Subcutaneous abdominal adipose tissue (tissue), 5 donors: ENCODE measurements around the gene GPRC5C.
"Not testable (repeated sequence)": the region's sequence is repeated elsewhere in the genome, so short reads cannot be mapped to it uniquely, and the experiment has no call there.

Experiments used
- H3K27ac ChIP-seq: one replicate; pipeline ENCODE4 v1.7.0; 2013; ENCODE audit warnings: low read depth, mild to moderate bottlenecking, inconsistent platforms, low read length, moderate library complexity
- H3K27me3 ChIP-seq, 5 donors: one replicate each; pipeline ENCODE4 v1.7.0; 2013; ENCODE audit warnings: low read length in 5 of 5, inconsistent platforms in 1 of 5; ENCODE audit not compliant: control insufficient read depth in 5 of 5, insufficient read depth in 4 of 5
- H3K36me3 ChIP-seq, 5 donors: one replicate each; pipeline ENCODE4 v1.7.0; 2013; ENCODE audit warnings: low read length in 5 of 5; ENCODE audit not compliant: control insufficient read depth in 5 of 5, insufficient read depth in 5 of 5
- H3K4me1 ChIP-seq, 5 donors: one replicate each; pipeline ENCODE4 v1.7.0; 2013; ENCODE audit warnings: low read length in 5 of 5, mild to moderate bottlenecking in 3 of 5, moderate library complexity in 1 of 5; ENCODE audit not compliant: control insufficient read depth in 5 of 5, insufficient read depth in 5 of 5
- H3K4me3 ChIP-seq, 5 donors: one replicate each; pipeline ENCODE4 v1.7.0; 2013; ENCODE audit warnings: low read length in 5 of 5, low read depth in 1 of 5
- H3K9ac ChIP-seq, 5 donors: one replicate each; pipeline ENCODE4 v1.7.0; 2013; ENCODE audit warnings: low read length in 5 of 5, mild to moderate bottlenecking in 4 of 5, moderate library complexity in 3 of 5
- H3K9me3 ChIP-seq, 5 donors: one replicate each; pipeline ENCODE4 v1.7.0; 2013; ENCODE audit warnings: low read length in 5 of 5; ENCODE audit not compliant: control insufficient read depth in 5 of 5
- donor health status: healthy.
- donor health status: healthy.
- donor health status: healthy.
- donor health status: healthy.
- donor health status: healthy.

Gene GPRC5C

GRCh38 chr17:74405311-74405710 lies 26.6 kb upstream of the GPRC5C start:
- H3K4me3 ChIP-seq, H3K9ac ChIP-seq, H3K4me1 ChIP-seq, H3K36me3 ChIP-seq, H3K27ac ChIP-seq, H3K9me3 ChIP-seq, H3K27me3 ChIP-seq: not testable (repeated sequence)

DNA sequence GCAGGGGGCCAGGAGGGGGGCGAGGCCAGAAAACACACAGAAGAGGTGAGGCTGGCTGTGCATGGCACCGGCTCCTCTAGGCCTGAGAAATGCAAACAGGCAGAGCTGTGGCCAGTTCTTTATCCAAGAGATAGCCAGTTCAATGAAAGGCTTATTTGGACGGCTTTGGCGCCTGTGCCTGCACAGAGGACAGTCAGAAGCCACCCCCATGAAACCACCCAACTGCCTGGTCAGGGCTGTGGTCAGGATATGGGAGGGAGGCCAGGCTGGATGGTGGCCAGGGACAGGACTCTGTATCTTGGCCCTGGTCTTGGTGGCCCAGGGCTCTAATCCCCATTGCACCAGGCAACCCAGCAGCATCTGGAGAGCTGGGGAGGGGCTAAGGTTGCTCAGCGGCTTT lies 24.5 kb upstream of the GPRC5C start:
- H3K27ac ChIP-seq, result no peak overlapping the region
- H3K27me3 ChIP-seq, result peaks cover 0 to 6% (median 5%) of the 10 kb centered on the region in 5 donors
- H3K4me1 ChIP-seq, result no peaks in the 10 kb centered on the region
- no peak overlapping the region for H3K4me3 ChIP-seq
- no peak overlapping the region for H3K9ac ChIP-seq
- no peaks in the 10 kb centered on the region for H3K9me3 ChIP-seq
- no peaks in the 10 kb centered on the region for H3K36me3 ChIP-seq

- Histone ChIP-seq H3K27me3 (peaks cover 0 to 6% (median 5%) of the 10 kb centered on the region in 5 donors), H3K9me3 (no peaks in the 10 kb centered on the region), H3K4me3 (no peak overlapping the region), H3K27ac (no peak overlapping the region), H3K9ac (no peak overlapping the region), H3K4me1 (no peaks in the 10 kb centered on the region), H3K36me3 (no peaks in the 10 kb centered on the region)
These were observed 23.6 kb upstream of the GPRC5C start for GRCh38 chr17:74408262-74408661.

GRCh38 chr17:74408815-74409214 lies 23.1 kb upstream of the GPRC5C start:
- H3K9ac ChIP-seq, result no peak overlapping the region
- no peaks in the 10 kb centered on the region for H3K36me3 ChIP-seq
- H3K4me3 ChIP-seq, result no peak overlapping the region
- H3K9me3 ChIP-seq, result no peaks in the 10 kb centered on the region
- no peaks in the 10 kb centered on the region for H3K4me1 ChIP-seq
- peaks cover 0 to 6% (median 4%) of the 10 kb centered on the region in 5 donors for H3K27me3 ChIP-seq
- H3K27ac ChIP-seq, result no peak overlapping the region

GRCh38 chr17:74410001-74410443 lies 21.9 kb upstream of the GPRC5C start:
- Histone ChIP-seq H3K9ac (no peak overlapping the region), H3K36me3 (no peaks in the 10 kb centered on the region), H3K4me1 (no peaks in the 10 kb centered on the region), H3K27ac (no peak overlapping the region), H3K9me3 (no peaks in the 10 kb centered on the region), H3K27me3 (no peaks in the 10 kb centered on the region), H3K4me3 (no peak overlapping the region)

DNA sequence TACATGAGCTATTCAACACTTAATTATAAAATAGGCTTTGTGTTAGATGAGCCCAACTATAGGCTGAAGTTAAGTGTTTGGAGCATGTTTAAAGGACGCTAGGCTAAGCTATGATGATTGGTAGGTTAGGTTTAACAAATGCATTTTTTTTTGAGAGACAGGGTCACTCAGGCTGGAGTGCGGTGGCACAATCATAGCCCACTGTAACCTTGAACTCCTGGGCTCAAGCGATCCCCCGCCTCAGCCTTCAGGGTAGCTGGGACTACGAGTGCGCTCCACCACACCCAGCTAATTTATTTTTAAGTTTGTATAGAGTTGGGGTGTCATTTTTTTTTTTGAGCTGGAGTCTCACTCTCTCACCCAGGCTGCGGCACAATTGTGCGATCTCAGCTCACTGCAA lies 19.3 kb upstream of the GPRC5C start:
- H3K4me1 ChIP-seq, result no peaks in the 10 kb centered on the region
- H3K9ac ChIP-seq, result no peak overlapping the region
- H3K27me3 ChIP-seq, result peaks cover 0 to 2% (median 0%) of the 10 kb centered on the region in 5 donors
- H3K9me3 ChIP-seq, result no peaks in the 10 kb centered on the region
- no peaks in the 10 kb centered on the region for H3K36me3 ChIP-seq
- H3K4me3 ChIP-seq, result no peak overlapping the region
- no peak overlapping the region for H3K27ac ChIP-seq

DNA sequence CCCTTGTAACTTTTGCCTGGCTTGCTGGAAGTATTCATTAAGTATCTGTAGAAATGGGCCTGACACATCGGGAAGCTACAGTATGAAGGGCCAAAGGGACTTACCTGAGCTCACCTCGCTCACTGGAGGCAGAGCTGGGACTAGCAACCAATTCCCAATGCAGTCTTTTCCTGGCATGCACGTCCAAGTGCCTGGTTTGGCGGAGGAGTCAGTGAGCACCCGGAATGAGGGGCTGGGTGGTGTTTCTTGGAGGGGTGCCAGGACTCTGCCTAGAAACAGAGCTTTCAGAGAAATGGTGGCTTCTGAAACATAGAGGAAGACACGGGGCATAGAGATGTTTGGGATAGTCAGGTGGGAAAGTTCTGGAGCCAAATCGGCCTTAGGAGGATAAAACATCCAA lies 18.4 kb upstream of the GPRC5C start:
- H3K4me1 ChIP-seq, result no peaks in the 10 kb centered on the region
- H3K9ac ChIP-seq, result no peak overlapping the region
- H3K27me3 ChIP-seq, result peaks cover 0 to 2% (median 0%) of the 10 kb centered on the region in 5 donors
- H3K4me3 ChIP-seq, result no peak overlapping the region
- no peak overlapping the region for H3K27ac ChIP-seq
- no peaks in the 10 kb centered on the region for H3K9me3 ChIP-seq
- H3K36me3 ChIP-seq, result no peaks in the 10 kb centered on the region

DNA sequence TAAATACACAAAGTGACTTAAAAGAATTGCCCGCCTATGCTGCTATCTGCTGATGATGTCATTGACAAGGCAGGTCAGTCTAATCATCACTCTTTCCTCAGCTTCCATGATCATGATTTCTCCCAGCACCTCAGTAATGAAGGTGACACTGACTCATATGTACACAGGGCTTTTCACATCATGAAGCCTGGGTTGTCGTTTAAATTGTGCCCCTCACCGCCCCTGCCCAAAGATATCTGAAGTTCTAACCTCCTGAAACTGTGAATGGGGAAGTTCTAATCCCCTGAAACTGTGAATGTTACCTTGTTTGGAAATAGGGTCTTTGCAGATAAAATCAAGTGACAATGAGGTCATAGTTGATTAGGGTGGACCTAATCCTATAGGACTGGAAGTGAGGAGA lies 17.4 kb upstream of the GPRC5C start:
- H3K36me3 ChIP-seq, result no peaks in the 10 kb centered on the region
- H3K4me1 ChIP-seq, result no peaks in the 10 kb centered on the region
- no peak overlapping the region for H3K9ac ChIP-seq
- no peak overlapping the region for H3K4me3 ChIP-seq
- H3K9me3 ChIP-seq, result no peaks in the 10 kb centered on the region
- peaks cover 0 to 2% (median 0%) of the 10 kb centered on the region in 5 donors for H3K27me3 ChIP-seq
- no peak overlapping the region for H3K27ac ChIP-seq

GRCh38 chr17:74415608-74416396 lies 16.1 kb upstream of the GPRC5C start:
- H3K27ac ChIP-seq, result no peak overlapping the region
- no peak overlapping the region for H3K4me3 ChIP-seq
- H3K9ac ChIP-seq, result no peak overlapping the region
- H3K4me1 ChIP-seq, result no peaks in the 10 kb centered on the region
- no peaks in the 10 kb centered on the region for H3K9me3 ChIP-seq
- no peaks in the 10 kb centered on the region for H3K36me3 ChIP-seq
- peaks cover 0 to 2% (median 0%) of the 10 kb centered on the region in 5 donors for H3K27me3 ChIP-seq

- Histone ChIP-seq H3K9ac (no peak overlapping the region), H3K27me3 (peaks cover 0 to 3% (median 0%) of the 10 kb centered on the region in 5 donors), H3K36me3 (no peaks in the 10 kb centered on the region), H3K27ac (no peak overlapping the region), H3K4me3 (no peak overlapping the region), H3K9me3 (no peaks in the 10 kb centered on the region), H3K4me1 (no peaks in the 10 kb centered on the region)
These were observed 14.5 kb upstream of the GPRC5C start for GRCh38 chr17:74417178-74418045.
